H1 (cell line): ENCODE data around the gene CBFB. TPM values are rescaled to one million over a fixed set of nuclear protein-coding genes. Genes with fewer than 3 reads are reported as not detected.

Experiments
- CTCF ChIA-PET: fragments of 300-600 bp; sonication (Branson Sonifier 250); formaldehyde crosslinking; loops from one replicate; lab custom pipeline; 2021; ENCODE audit not compliant: partially characterized antibody; lab: Charles Lee
- POLR2A ChIA-PET: fragments of 300-600 bp; sonication (Branson Sonifier 250); formaldehyde crosslinking; loops from one replicate; lab custom pipeline; 2021; ENCODE audit warnings: inconsistent platforms; ENCODE audit not compliant: partially characterized antibody; lab: Charles Lee
- DNase-seq, 2 experiments: peaks; one replicate each; pipeline versions ENCODE4 v3.0.0 to v3.0.0-alpha.2; 2010 to 2022; ENCODE audit warnings: low spot score in 2 of 2, low read depth in 1 of 2, mixed read lengths in 1 of 2
- FAIRE-seq: peaks from 2 replicates; lab custom pipeline; 2011; peaks lifted over from hg19 to GRCh38; lab: Jason Lieb, UNC
- H2AFZ ChIP-seq: 2 replicates; pipeline ENCODE4 v1.8.1; 2012; ENCODE audit warnings: low read length, inconsistent platforms
- H2AK5ac ChIP-seq: 2 replicates; pipeline ENCODE4 v1.6.1; 2013; ENCODE audit warnings: low read depth, low read length
- H2BK120ac ChIP-seq: replicated peaks from 2 replicates; pipeline ENCODE3; 2013; ENCODE audit warnings: low read depth, low read length, inconsistent platforms
- H2BK12ac ChIP-seq: 2 replicates; pipeline ENCODE4 v1.6.1; 2013; ENCODE audit warnings: low read depth, low read length
- H2BK15ac ChIP-seq: 2 replicates; pipeline ENCODE4 v1.6.1; 2013; ENCODE audit warnings: low read length
- H2BK20ac ChIP-seq: 2 replicates; pipeline ENCODE4 v1.6.1; 2013; ENCODE audit warnings: low read length
- H2BK5ac ChIP-seq: 2 replicates; pipeline ENCODE4 v1.6.1; 2013; ENCODE audit warnings: low read depth, low read length
- H3K14ac ChIP-seq: 2 replicates; pipeline ENCODE4 v1.6.1; 2013; ENCODE audit warnings: inconsistent platforms; ENCODE audit not compliant: insufficient read length
- H3K18ac ChIP-seq: 2 replicates; pipeline ENCODE4 v1.6.1; 2013; ENCODE audit warnings: low read length; ENCODE audit errors: extremely low read depth
- H3K23ac ChIP-seq: 2 replicates; pipeline ENCODE4 v1.6.1; 2013; ENCODE audit warnings: inconsistent platforms; ENCODE audit not compliant: insufficient read length
- H3K23me2 ChIP-seq: 2 replicates; pipeline ENCODE4 v1.6.1; 2013; ENCODE audit warnings: low read depth, low read length
- H3K27ac ChIP-seq: 2 replicates; pipeline ENCODE4 v1.6.1; 2011; ENCODE audit warnings: low read depth, low read length, inconsistent platforms
- H3K27me3 ChIP-seq, 4 experiments: replicated peaks in 1 of 4; 1 replicate in 1 of 4; 2 replicates in 3 of 4; pipeline versions ENCODE4 v1.6.1 to v1.8.1; 2011 to 2013; ENCODE audit warnings: low read length in 3 of 4, mild to moderate bottlenecking in 3 of 4, inconsistent platforms in 2 of 4, mixed read lengths in 2 of 4, moderate library complexity in 1 of 4; ENCODE audit not compliant: control insufficient read depth in 3 of 4, insufficient read depth in 3 of 4; ENCODE audit errors: extremely low read depth in 1 of 4
- H3K36me3 ChIP-seq, 4 experiments: 2 replicates each; pipeline versions ENCODE4 v1.6.1 to v1.8.1; 2011 to 2013; ENCODE audit warnings: mild to moderate bottlenecking in 4 of 4, low read length in 3 of 4, moderate library complexity in 2 of 4, control low read depth in 1 of 4, inconsistent platforms in 1 of 4; ENCODE audit not compliant: insufficient read depth in 4 of 4, control insufficient read depth in 2 of 4
- H3K4ac ChIP-seq: replicated peaks from 2 replicates; pipeline ENCODE3; 2013; ENCODE audit warnings: low read length, low read depth, mixed read lengths, inconsistent platforms; ENCODE audit not compliant: insufficient read length
- H3K4me1 ChIP-seq, 4 experiments: replicated peaks in 1 of 4; 1 replicate in 1 of 4; 2 replicates in 3 of 4; pipeline versions ENCODE4 v1.6.1 to v1.8.1; 2011 to 2013; ENCODE audit warnings: low read length in 3 of 4, inconsistent platforms in 2 of 4, mixed read lengths in 1 of 4; ENCODE audit not compliant: insufficient read depth in 4 of 4, control insufficient read depth in 3 of 4
- H3K4me2 ChIP-seq, 2 experiments: 2 replicates each; pipeline versions ENCODE4 v1.6.1 to v1.8.1; 2011 to 2013; ENCODE audit warnings: low read depth in 2 of 2, low read length in 2 of 2, control low read depth in 1 of 2, inconsistent platforms in 1 of 2, mild to moderate bottlenecking in 1 of 2; ENCODE audit not compliant: insufficient read depth in 1 of 2
- H3K4me3 ChIP-seq, 4 experiments: fragments of 200-600, 300-600 bp in 1 of 4; sonication (generic), shearing (Covaris generic), sonication (Bioruptor Twin) in 1 of 4; 2 replicates each; pipeline versions ENCODE4 v1.5.1 to v1.8.1; 2011 to 2016; ENCODE audit warnings: low read length in 4 of 4, low read depth in 3 of 4, control low read depth in 2 of 4, inconsistent platforms in 2 of 4, mild to moderate bottlenecking in 2 of 4, mixed read lengths in 1 of 4, moderate library complexity in 1 of 4; ENCODE audit not compliant: insufficient read depth in 2 of 4; ENCODE audit errors: extremely low read depth in 1 of 4
- H3K56ac ChIP-seq: replicated peaks from 2 replicates; pipeline ENCODE3; 2013; ENCODE audit warnings: low read depth, mild to moderate bottlenecking, mixed read lengths, low read length, inconsistent platforms; ENCODE audit not compliant: insufficient read length
- H3K79me1 ChIP-seq: 2 replicates; pipeline ENCODE4 v1.6.1; 2013; ENCODE audit warnings: low read depth, low read length, control low read depth
- H3K79me2 ChIP-seq, 2 experiments: 2 replicates each; pipeline versions ENCODE4 v1.6.1 to v1.8.1; 2012 to 2013; ENCODE audit warnings: low read length in 2 of 2, mild to moderate bottlenecking in 2 of 2, inconsistent platforms in 1 of 2; ENCODE audit not compliant: insufficient read depth in 2 of 2, control insufficient read depth in 1 of 2
- H3K9ac ChIP-seq, 4 experiments: replicated peaks in 1 of 4; 1 replicate in 1 of 4; 2 replicates in 3 of 4; pipeline versions ENCODE4 v1.6.1 to v1.8.1; 2011 to 2013; ENCODE audit warnings: low read depth in 3 of 4, low read length in 3 of 4, control low read depth in 2 of 4, mild to moderate bottlenecking in 2 of 4, moderate library complexity in 2 of 4, inconsistent platforms in 1 of 4; ENCODE audit errors: extremely low read depth in 1 of 4
- H3K9me3 ChIP-seq, 2 experiments: 2 replicates each; pipeline versions ENCODE4 v1.6.1 to v1.8.1; 2012 to 2013; ENCODE audit warnings: mild to moderate bottlenecking in 2 of 2, moderate library complexity in 2 of 2, control low read depth in 1 of 2, inconsistent platforms in 1 of 2, low read depth in 1 of 2, low read length in 1 of 2, mixed read lengths in 1 of 2; ENCODE audit not compliant: insufficient read depth in 2 of 2
- H4K20me1 ChIP-seq, 2 experiments: replicated peaks in 1 of 2; 2 replicates each; pipeline versions ENCODE3 to v1.8.1; 2011 to 2013; ENCODE audit warnings: inconsistent platforms in 2 of 2, low read length in 2 of 2, mild to moderate bottlenecking in 1 of 2; ENCODE audit not compliant: insufficient read depth in 2 of 2, control insufficient read depth in 1 of 2
- H4K5ac ChIP-seq: 2 replicates; pipeline ENCODE4 v1.6.1; 2013; ENCODE audit warnings: low read length, low read depth, mixed read lengths, inconsistent platforms; ENCODE audit not compliant: insufficient read length
- H4K8ac ChIP-seq: 2 replicates; pipeline ENCODE4 v1.8.0; 2013; ENCODE audit warnings: mild to moderate bottlenecking, moderate library complexity, low read length, inconsistent platforms; ENCODE audit not compliant: insufficient read depth; ENCODE audit errors: extremely low read depth
- H4K91ac ChIP-seq: replicated peaks from 2 replicates; pipeline ENCODE3; 2013; ENCODE audit warnings: low read length, mixed read lengths, inconsistent platforms; ENCODE audit not compliant: insufficient read length
- GTF2F1 ChIP-seq: IDR thresholded peaks from 2 replicates; pipeline ENCODE4 v1.6.1; 2012; ENCODE audit warnings: low read depth, low read length, improper control_type of control experiment, borderline replicate concordance
- WGBS, 2 experiments: shearing (Covaris generic) in 1 of 2; methylation state at CpG; one replicate each; pipeline versions ENCODE4 v1.1.6 to v1.1.7; 2013 to 2015; ENCODE audit warnings: low lambda C conversion rate in 2 of 2, mixed read lengths in 2 of 2, inconsistent platforms in 1 of 2, low coverage in 1 of 2, missing lambda C conversion rate in 1 of 2; ENCODE audit not compliant: insufficient replicate concordance in 2 of 2, insufficient coverage in 1 of 2, insufficient read length in 1 of 2; ENCODE audit errors: extremely low coverage in 1 of 2, missing lambda C conversion rate in 1 of 2; 5-methylcytosine and 5-hydroxymethylcytosine counted together
- polyA plus RNA-seq, 7 experiments: library from polyadenylated mRNA; depleted of rRNA in 3 of 7; stranded (reverse) in 5 of 7; unstranded in 2 of 7; fragments of >200 nt in 5 of 7; fragments of 200-250 nt in 2 of 7; gene quantifications; 1 replicate in 5 of 7; 2 replicates in 1 of 7; 4 replicates in 1 of 7; pipeline versions ENCODE4 v1.2.1 to v1.2.3, GENCODE V29; 2011 to 2013; ENCODE audit warnings: missing spikeins in 2 of 7, mixed read lengths in 2 of 7
- total RNA-seq: library from RNA; stranded (reverse); fragmentation: NEBNext Ultra II Directional; extraction: Animal tissue kit (Norgen Biotek cat#: 25700); gene quantifications from 2 replicates; pipeline ENCODE4 v1.2.1, GENCODE V29; 2021

The CBFB gene
- total and polyA plus RNA-seq, 2 of the 8 experiments (the other 6 are each of a cell fraction or from before 2014, with no cell fraction given) = 11.5 to 31.6 TPM

GRCh38 chr16:67017421-67017750 lies 11.6 kb upstream of the CBFB start:
- H3K79me1 ChIP-seq = no peaks in the 10 kb centered on the region
- H4K5ac ChIP-seq = no peak overlapping the region
- no peak for FAIRE-seq
- no peak overlapping the region for H3K23ac ChIP-seq
- no peak overlapping the region for H3K14ac ChIP-seq
- H3K27ac ChIP-seq = no peak overlapping the region
- H4K91ac ChIP-seq = no peak overlapping the region
- H2BK15ac ChIP-seq = no peak overlapping the region
- no peak overlapping the region for H2AFZ ChIP-seq
- 80% methylated on average over 4 of the region's 4 CpGs; no CpG with 5 or more reads in 1 of the 2 experiments for WGBS, 2 experiments
- ChIA-PET CTCF (interaction anchor here (0.5 to 10.2 kb wide), 37 partner anchors 10 to 427 kb away, joined by 3 to 164 read pairs (median 6); partner anchors contain the start of genes B3GNT9, CBFB, CES3 and CES4A), POLR2A (interaction anchor here (0.6 kb wide), 1 partner anchor 89 kb away, joined by 3 read pairs; no protein-coding TSS in a partner anchor)
- no peak overlapping the region for H2BK5ac ChIP-seq
- no peak overlapping the region for H3K9ac ChIP-seq
- peaks cover 11% of the 10 kb centered on the region; the same call in 1 of the 2 replicates for H3K23me2 ChIP-seq
- H3K4me2 ChIP-seq = no peak overlapping the region
- no peak overlapping the region for H2BK12ac ChIP-seq
- no peaks in the 10 kb centered on the region for H3K79me2 ChIP-seq
- no peak overlapping the region for H2AK5ac ChIP-seq
- no peak overlapping the region for H3K56ac ChIP-seq
- no peak overlapping the region for H3K18ac ChIP-seq
- H3K27me3 ChIP-seq = peaks cover 16 to 37% (median 28%) of the 10 kb centered on the region in 4 experiments
- no peaks in the 10 kb centered on the region for H3K9me3 ChIP-seq
- H4K8ac ChIP-seq = no peak overlapping the region
- peaks cover 0 to 6% (median 4%) of the 10 kb centered on the region in 4 experiments; a peak in 4 of 7 replicates for H3K4me1 ChIP-seq
- no peak overlapping the region for H3K4ac ChIP-seq
- H3K36me3 ChIP-seq = no peaks in the 10 kb centered on the region
- no peak for DNase-seq
- H2BK20ac ChIP-seq = no peak overlapping the region
- no peak for TF ChIP-seq GTF2F1
- no peak overlapping the region for H2BK120ac ChIP-seq
- H3K4me3 ChIP-seq = no peak overlapping the region
- H4K20me1 ChIP-seq = no peaks in the 10 kb centered on the region
